ENCODE data around the gene RGS6.

Gene RGS6

GRCh38 chr14:72525087-72525915 lies 593.1 kb downstream of the RGS6 start:
- no peak for DNase-seq (ENCODE audit: low spot score)

GRCh38 chr14:72527591-72527990 lies 595.4 kb downstream of the RGS6 start:
- no peak for DNase-seq (ENCODE audit: low spot score)

- DNase-seq (ENCODE audit: low spot score): no peak
Measured at GRCh38 chr14:72528059-72528862, 596.0 kb downstream of the RGS6 start.

- DNase-seq (ENCODE audit: low spot score): no peak
Measured at GRCh38 chr14:72528863-72529175, 596.6 kb downstream of the RGS6 start.

- no peak for DNase-seq (ENCODE audit: low spot score)
Measured at GRCh38 chr14:72532686-72533454, 600.6 kb downstream of the RGS6 start.

GRCh38 chr14:72535485-72535884 lies 603.3 kb downstream of the RGS6 start:
- DNase-seq (ENCODE audit: low spot score): no peak

GRCh38 chr14:72538387-72538786 lies 606.2 kb downstream of the RGS6 start:
- DNase-seq (ENCODE audit: low spot score): no peak

- no peak for DNase-seq (ENCODE audit: low spot score)
Measured at GRCh38 chr14:72539661-72540315, 607.6 kb downstream of the RGS6 start.

GRCh38 chr14:72540836-72541235 lies 608.6 kb downstream of the RGS6 start:
- no peak for DNase-seq (ENCODE audit: low spot score)

- DNase-seq (ENCODE audit: low spot score): no peak
Measured at GRCh38 chr14:72541546-72541945, 609.3 kb downstream of the RGS6 start.

- DNase-seq (ENCODE audit: low spot score): no peak
Measured at GRCh38 chr14:72543341-72543740, 611.1 kb downstream of the RGS6 start.

GRCh38 chr14:72544615-72545387 lies 612.6 kb downstream of the RGS6 start:
- no peak for DNase-seq (ENCODE audit: low spot score)

GRCh38 chr14:72545411-72546311 lies 613.4 kb downstream of the RGS6 start:
- DNase-seq (ENCODE audit: low spot score): no peak

- no peak for DNase-seq (ENCODE audit: low spot score)
Measured at GRCh38 chr14:72546344-72547016, 614.3 kb downstream of the RGS6 start.

- peak; percentile 41 for DNase-seq (ENCODE audit: low spot score)
Measured at GRCh38 chr14:72547999-72548398, 615.8 kb downstream of the RGS6 start.

- DNase-seq (ENCODE audit: low spot score): no peak
Measured at GRCh38 chr14:72549026-72549425, 616.8 kb downstream of the RGS6 start.

- DNase-seq (ENCODE audit: low spot score): no peak
Measured at GRCh38 chr14:72549854-72550253, 617.6 kb downstream of the RGS6 start.

- no peak for DNase-seq (ENCODE audit: low spot score)
Measured at GRCh38 chr14:72550513-72550912, 618.3 kb downstream of the RGS6 start.

- DNase-seq (ENCODE audit: low spot score): no peak
Measured at GRCh38 chr14:72552236-72552635, 620.0 kb downstream of the RGS6 start.

- no peak for DNase-seq (ENCODE audit: low spot score)
Measured at GRCh38 chr14:72553161-72553560, 620.9 kb downstream of the RGS6 start.
